H9 (cell line): ENCODE measurements around the gene ARHGAP22. TPM values are rescaled to one million over a fixed set of nuclear protein-coding genes. Genes with fewer than 3 reads are reported as not detected.

Experiments
- DNase-seq: peaks from one replicate; pipeline ENCODE4 v3.0.0-alpha.2; 2017
- H2AFZ ChIP-seq: one replicate; pipeline ENCODE4 v1.6.1; 2013; ENCODE audit warnings: mild to moderate bottlenecking, low read length, control low read depth, moderate library complexity
- H2AK5ac ChIP-seq: 2 replicates; pipeline ENCODE4 v1.6.1; 2013; ENCODE audit warnings: low read length, control low read depth, mixed read lengths; ENCODE audit not compliant: insufficient read length
- H2BK120ac ChIP-seq: one replicate; pipeline ENCODE4 v1.6.1; 2013; ENCODE audit warnings: low read depth, mild to moderate bottlenecking, low read length, control low read depth, inconsistent platforms; ENCODE audit not compliant: poor library complexity, severe bottlenecking
- H2BK12ac ChIP-seq: 2 replicates; pipeline ENCODE4 v1.6.1; 2013; ENCODE audit warnings: low read length, control low read depth, mixed read lengths, low read depth; ENCODE audit not compliant: insufficient read length
- H2BK15ac ChIP-seq: 2 replicates; pipeline ENCODE4 v1.6.1; 2013; ENCODE audit warnings: low read depth, low read length, control low read depth
- H2BK20ac ChIP-seq: one replicate; pipeline ENCODE4 v1.6.1; 2013; ENCODE audit warnings: low read depth, mild to moderate bottlenecking, low read length, control low read depth, inconsistent platforms; ENCODE audit not compliant: poor library complexity, severe bottlenecking
- H2BK5ac ChIP-seq: 2 replicates; pipeline ENCODE4 v1.6.1; 2013; ENCODE audit warnings: low read length, control low read depth, mixed read lengths; ENCODE audit not compliant: insufficient read length
- H3K14ac ChIP-seq: 2 replicates; pipeline ENCODE4 v1.6.1; 2013; ENCODE audit warnings: low read length, control low read depth; ENCODE audit not compliant: insufficient read depth
- H3K18ac ChIP-seq: 2 replicates; pipeline ENCODE4 v1.6.1; 2013; ENCODE audit warnings: low read depth, mild to moderate bottlenecking, mixed read lengths, low read length, control low read depth; ENCODE audit not compliant: insufficient read length
- H3K23ac ChIP-seq: 2 replicates; pipeline ENCODE4 v1.6.1; 2013; ENCODE audit warnings: low read length, control low read depth, mixed read lengths, low read depth; ENCODE audit not compliant: insufficient read length
- H3K23me2 ChIP-seq: 2 replicates; pipeline ENCODE4 v1.6.1; 2013; ENCODE audit warnings: low read depth, mild to moderate bottlenecking, mixed read lengths, low read length, control low read depth; ENCODE audit not compliant: insufficient read length, poor library complexity, severe bottlenecking
- H3K27ac ChIP-seq: 2 replicates; pipeline ENCODE4 v1.5.1; 2013; ENCODE audit warnings: low read length, control low read depth, mixed read lengths, low read depth; ENCODE audit not compliant: insufficient read length
- H3K27me3 ChIP-seq: 2 replicates; pipeline ENCODE4 v1.6.1; 2013; ENCODE audit warnings: low read length, control low read depth, inconsistent platforms; ENCODE audit not compliant: insufficient read depth
- H3K4ac ChIP-seq: 2 replicates; pipeline ENCODE4 v1.6.1; 2013; ENCODE audit warnings: low read depth, mild to moderate bottlenecking, control low read depth, inconsistent platforms, low read length, moderate library complexity
- H3K4me1 ChIP-seq: 2 replicates; pipeline ENCODE4 v1.6.1; 2013; ENCODE audit warnings: low read length, control low read depth, inconsistent platforms; ENCODE audit not compliant: insufficient read depth
- H3K4me2 ChIP-seq: 2 replicates; pipeline ENCODE4 v1.6.1; 2013; ENCODE audit warnings: low read length, control low read depth, mixed read lengths; ENCODE audit not compliant: insufficient read length, insufficient read depth
- H3K56ac ChIP-seq: 2 replicates; pipeline ENCODE4 v1.6.1; 2013; ENCODE audit warnings: low read depth, mild to moderate bottlenecking, mixed read lengths, low read length, control low read depth; ENCODE audit not compliant: insufficient read length
- H3K79me1 ChIP-seq: 2 replicates; pipeline ENCODE4 v1.6.1; 2013; ENCODE audit warnings: low read depth, mild to moderate bottlenecking, moderate library complexity, low read length, control low read depth, inconsistent platforms; ENCODE audit not compliant: insufficient read depth, poor library complexity, severe bottlenecking
- H3K79me2 ChIP-seq: 2 replicates; pipeline ENCODE4 v1.6.1; 2013; ENCODE audit warnings: low read length, control low read depth, inconsistent platforms; ENCODE audit not compliant: insufficient read depth
- H3K9ac ChIP-seq: 2 replicates; pipeline ENCODE4 v1.6.1; 2013; ENCODE audit warnings: low read length, control low read depth, mixed read lengths; ENCODE audit not compliant: insufficient read length; ENCODE audit errors: extremely low read depth
- H3K9me3 ChIP-seq: one replicate; pipeline ENCODE4 v1.6.1; 2013; ENCODE audit warnings: low read depth, low read length, inconsistent platforms; ENCODE audit not compliant: control insufficient read depth
- H3T11ph ChIP-seq: one replicate; pipeline ENCODE4 v1.6.1; 2013; ENCODE audit warnings: mild to moderate bottlenecking, low read length, control low read depth, inconsistent platforms
- H4K20me1 ChIP-seq: one replicate; pipeline ENCODE4 v1.6.1; 2013; ENCODE audit not compliant: control insufficient read depth, insufficient read length, insufficient read depth
- H4K5ac ChIP-seq: 2 replicates; pipeline ENCODE4 v1.6.1; 2013; ENCODE audit warnings: low read depth, mild to moderate bottlenecking, mixed read lengths, low read length, control low read depth; ENCODE audit not compliant: insufficient read length
- H4K8ac ChIP-seq: replicated peaks from 2 replicates; pipeline ENCODE4 v1.6.1; 2013; ENCODE audit warnings: low read length, control low read depth, mixed read lengths, low read depth; ENCODE audit not compliant: insufficient read length
- H4K91ac ChIP-seq: 2 replicates; pipeline ENCODE4 v1.6.1; 2013; ENCODE audit warnings: low read depth, mild to moderate bottlenecking, moderate library complexity, mixed read lengths, low read length, control low read depth; ENCODE audit not compliant: insufficient read length
- H3K27ac Mint-ChIP-seq, 3 experiments: 2 replicates in 2 of 3; 3 replicates in 1 of 3; pipeline ENCODE4 v1.8.0; 2020 to 2021; ENCODE audit warnings: mixed read lengths in 3 of 3, mild to moderate bottlenecking in 1 of 3, moderate library complexity in 1 of 3
- H3K27me3 Mint-ChIP-seq: 2 replicates; pipeline ENCODE4 v1.8.0; 2021; ENCODE audit warnings: low read depth, mild to moderate bottlenecking, moderate library complexity, mixed read lengths
- H3K36me3 Mint-ChIP-seq, 3 experiments: 2 replicates in 2 of 3; 3 replicates in 1 of 3; pipeline ENCODE4 v1.8.0; 2020 to 2021; ENCODE audit warnings: low read depth in 3 of 3, mixed read lengths in 3 of 3; ENCODE audit not compliant: insufficient read depth in 1 of 3
- H3K4me1 Mint-ChIP-seq, 2 experiments: 2 replicates each; pipeline ENCODE4 v1.8.0; 2020; ENCODE audit warnings: mixed read lengths in 2 of 2
- H3K4me3 Mint-ChIP-seq, 2 experiments: 2 replicates in 1 of 2; 3 replicates in 1 of 2; pipeline ENCODE4 v1.8.0; 2020 to 2021; ENCODE audit warnings: mild to moderate bottlenecking in 2 of 2, mixed read lengths in 2 of 2, moderate library complexity in 1 of 2
- H3K9me3 Mint-ChIP-seq, 2 experiments: 2 replicates in 1 of 2; 3 replicates in 1 of 2; pipeline ENCODE4 v1.8.0; 2020; ENCODE audit warnings: mild to moderate bottlenecking in 2 of 2, mixed read lengths in 2 of 2, moderate library complexity in 1 of 2
- CTCF ChIP-seq: fragments of 200-600 bp; sonication (generic); conservative IDR thresholded peaks from 3 replicates; pipeline ENCODE4 v1.8.0; 2021; ENCODE audit warnings: antibody characterized with exemption, mild to moderate bottlenecking
- WGBS: extraction: QIAGEN DNeasy Blood & Tissue Kit; methylation state at CpG from one replicate; pipeline ENCODE4 v1.1.7; 2013; ENCODE audit warnings: missing lambda C conversion rate, low lambda C conversion rate, mixed read lengths; ENCODE audit not compliant: insufficient read length; ENCODE audit errors: extremely low coverage; 5-methylcytosine and 5-hydroxymethylcytosine counted together
- total RNA-seq: library from RNA; stranded (reverse); gene quantifications from 2 replicates; pipeline ENCODE4 v1.2.1, GENCODE V29; 2021

The ARHGAP22 gene
- total RNA-seq, 1 experiment from 2014 or later: 7.4 TPM

GRCh38 chr10:48582970-48583369 lies 21.9 kb downstream of the ARHGAP22 start:
- H3K27me3 Mint-ChIP-seq: peaks cover 23% of the 10 kb centered on the region
- Histone ChIP-seq H3K9me3 (peaks cover 8% of the 10 kb centered on the region), H3K23me2 (no peaks in the 10 kb centered on the region), H3K14ac (no peak overlapping the region), H2AFZ (no peak overlapping the region), H4K5ac (no peak overlapping the region), H2BK20ac (no peak overlapping the region), H2BK12ac (no peak overlapping the region), H3K4ac (no peak overlapping the region), H3K56ac (no peak overlapping the region), H3K27me3 (no peaks in the 10 kb centered on the region), H3K4me2 (no peak overlapping the region), H4K8ac (no peak overlapping the region), H3K79me1 (no peaks in the 10 kb centered on the region), H2BK120ac (no peak overlapping the region), H2AK5ac (no peak overlapping the region), H3K27ac (no peak overlapping the region), H3T11ph (no peak overlapping the region), H2BK5ac (no peak overlapping the region), H4K20me1 (no peaks in the 10 kb centered on the region), H2BK15ac (no peak overlapping the region), H3K18ac (no peak overlapping the region), H3K4me1 (no peaks in the 10 kb centered on the region), H3K79me2 (no peaks in the 10 kb centered on the region), H3K9ac (no peak overlapping the region), H3K23ac (no peak overlapping the region), H4K91ac (no peak overlapping the region)
- H3K4me3 Mint-ChIP-seq: no peak overlapping the region
- DNase-seq: no peak
- no CpG with 5 or more reads among the region's 10 CpGs for WGBS
- TF ChIP-seq CTCF: no peak
- H3K36me3 Mint-ChIP-seq: peaks cover 9 to 13% (median 10%) of the 10 kb centered on the region in 3 experiments
- peaks cover 13 to 17% of the 10 kb centered on the region in 2 experiments for H3K9me3 Mint-ChIP-seq
- no peak overlapping the region for H3K27ac Mint-ChIP-seq
- H3K4me1 Mint-ChIP-seq: peaks cover 15 to 16% of the 10 kb centered on the region in 2 experiments
